GM21723 (cell line): ENCODE data around the gene ATG5.

Experiments used
- ATAC-seq: cut with Tn5 transposase; IDR thresholded peaks from one replicate; pipeline ENCODE4 v1.9.1; 2021; ENCODE audit warnings: mild to moderate bottlenecking, moderate library complexity; ENCODE audit not compliant: unreplicated experiment

Gene ATG5

GRCh38 chr6:106134906-106135634 lies 190.5 kb downstream of the ATG5 start:
- ATAC-seq = no peak
